Measurements from ENCODE around the gene PTGR2. TPM values are rescaled to one million over a fixed set of nuclear protein-coding genes. Genes with fewer than 3 reads are reported as not detected.

The PTGR2 gene
- total RNA-seq, 1 experiment from 2014 or later: 6.7 TPM

- no peak overlapping the region for H3K4me3 Mint-ChIP-seq
- Histone ChIP-seq H2BK20ac (ENCODE audit: low read depth, low read length, poor library complexity, severe bottlenecking) (no peak overlapping the region), H4K5ac (ENCODE audit: insufficient read length, low read depth, low read length) (no peak overlapping the region), H3T11ph (ENCODE audit: low read length) (no peak overlapping the region), H3K27me3 (ENCODE audit: insufficient read depth, low read length) (no peaks in the 10 kb centered on the region), H3K23ac (ENCODE audit: insufficient read length, low read depth, low read length) (no peak overlapping the region), H4K91ac (ENCODE audit: insufficient read length, low read depth, low read length) (no peak overlapping the region), H3K14ac (ENCODE audit: insufficient read depth, low read length) (no peak overlapping the region), H3K56ac (ENCODE audit: insufficient read length, low read depth, low read length) (no peak overlapping the region), H2BK15ac (ENCODE audit: low read depth, low read length) (no peak overlapping the region), H3K23me2 (ENCODE audit: insufficient read length, low read depth, low read length, poor library complexity, severe bottlenecking) (no peaks in the 10 kb centered on the region), H2AFZ (ENCODE audit: low read length) (no peak overlapping the region), H3K9me3 (ENCODE audit: control insufficient read depth, low read depth, low read length) (no peaks in the 10 kb centered on the region), H2AK5ac (ENCODE audit: insufficient read length, low read length) (no peak overlapping the region), H4K8ac (replicated peaks; ENCODE audit: insufficient read length, low read depth, low read length) (no peak overlapping the region), H3K9ac (ENCODE audit: extremely low read depth, insufficient read length, low read length) (no peak overlapping the region), H2BK5ac (ENCODE audit: insufficient read length, low read length) (no peak overlapping the region), H3K27ac (ENCODE audit: insufficient read length, low read depth, low read length) (no peak overlapping the region), H3K4me1 (ENCODE audit: insufficient read depth, low read length) (no peaks in the 10 kb centered on the region), H3K18ac (ENCODE audit: insufficient read length, low read depth, low read length) (no peak overlapping the region), H3K4ac (ENCODE audit: low read depth, low read length) (no peak overlapping the region), H4K20me1 (ENCODE audit: control insufficient read depth, insufficient read depth, insufficient read length) (no peaks in the 10 kb centered on the region), H3K79me2 (ENCODE audit: insufficient read depth, low read length) (no peaks in the 10 kb centered on the region), H2BK120ac (ENCODE audit: low read depth, low read length, poor library complexity, severe bottlenecking) (no peak overlapping the region), H2BK12ac (ENCODE audit: insufficient read length, low read depth, low read length) (no peak overlapping the region), H3K79me1 (ENCODE audit: insufficient read depth, low read depth, low read length, poor library complexity, severe bottlenecking) (no peaks in the 10 kb centered on the region), H3K4me2 (ENCODE audit: insufficient read depth, insufficient read length, low read length) (no peak overlapping the region)
- no peaks in the 10 kb centered on the region for H3K9me3 Mint-ChIP-seq
- H3K4me1 Mint-ChIP-seq: 0 out of 4 replicates have a peak, but pooled peaks cover 0 to 3% of the 10 kb centered on the region in 2 experiments
- no peak overlapping the region for H3K27ac Mint-ChIP-seq
- no peak for DNase-seq
- WGBS (ENCODE audit: extremely low coverage, insufficient read length, low lambda C conversion rate): no CpG with 5 or more reads among the region's 1 CpG
- no peaks in the 10 kb centered on the region for H3K36me3 Mint-ChIP-seq (ENCODE audit: insufficient read depth in 1 of 3, low read depth in 3 of 3)
- TF ChIP-seq CTCF (conservative IDR thresholded peaks at IDR 0.05): no peak
- H3K27me3 Mint-ChIP-seq (ENCODE audit: low read depth): peaks cover 18% of the 10 kb centered on the region
Observed at GRCh38 chr14:73807457-73807856, 44.2 kb upstream of the PTGR2 start.
